Hindlimb muscle (tissue), 1 donor: ENCODE results near the gene GRPEL2. TPM values are rescaled to one million over a fixed set of nuclear protein-coding genes. Genes with fewer than 3 reads are reported as not detected.

Experiments used
- DNase-seq: peaks from one replicate; pipeline ENCODE4 v3.0.0-alpha.2; 2013
- polyA plus RNA-seq: library from polyadenylated mRNA; unstranded; fragments of 120-200 nt; gene quantifications from one replicate; pipeline ENCODE4 v1.2.1, GENCODE V29; 2013; ENCODE audit not compliant: insufficient read length

Gene GRPEL2
- polyA plus RNA-seq, 1 donor: 16.0 TPM

- DNase-seq: no peak
Measured at GRCh38 chr5:149402291-149402690, 57.0 kb downstream of the GRPEL2 start.

Other genes with a start within 250 kb of the GRPEL2 start
- 91.2 TPM for gene ABLIM3, start 204.0 kb upstream of the GRPEL2 start, polyA plus RNA-seq
- gene AFAP1L1, start 73.6 kb upstream of the GRPEL2 start, polyA plus RNA-seq: 129 TPM
- 8.2 TPM for gene PCYOX1L, start 12.5 kb downstream of the GRPEL2 start, polyA plus RNA-seq
- gene IL17B, start 33.8 kb downstream of the GRPEL2 start, polyA plus RNA-seq: 297 TPM
- 132 TPM for gene CSNK1A1, start 205.9 kb downstream of the GRPEL2 start, polyA plus RNA-seq
- gene ARHGEF37, start 236.0 kb downstream of the GRPEL2 start, polyA plus RNA-seq: 5.0 TPM